ENCODE results near the gene EI24.

- TF ChIP-seq CTCF (conservative IDR thresholded peaks at IDR 0.05; ENCODE audit: low read length) (no peak), EZH2phosphoT487 (IDR thresholded peaks at IDR 0.05; ENCODE audit: borderline replicate concordance) (no peak)
Measured at GRCh38 chr11:125551835-125552342, 17.4 kb upstream of the EI24 start.

All from Loucy (cell line).